ENCODE data around the gene S100A1. TPM values are rescaled to one million over a fixed set of nuclear protein-coding genes. Genes with fewer than 3 reads are reported as not detected.

S100A1 gene
- total and polyA plus RNA-seq, 2 of the 13 experiments (the other 11 are each of a cell fraction or from before 2014, with no cell fraction given): 120 to 251 TPM

- TF ChIP-seq, protein P1, sequence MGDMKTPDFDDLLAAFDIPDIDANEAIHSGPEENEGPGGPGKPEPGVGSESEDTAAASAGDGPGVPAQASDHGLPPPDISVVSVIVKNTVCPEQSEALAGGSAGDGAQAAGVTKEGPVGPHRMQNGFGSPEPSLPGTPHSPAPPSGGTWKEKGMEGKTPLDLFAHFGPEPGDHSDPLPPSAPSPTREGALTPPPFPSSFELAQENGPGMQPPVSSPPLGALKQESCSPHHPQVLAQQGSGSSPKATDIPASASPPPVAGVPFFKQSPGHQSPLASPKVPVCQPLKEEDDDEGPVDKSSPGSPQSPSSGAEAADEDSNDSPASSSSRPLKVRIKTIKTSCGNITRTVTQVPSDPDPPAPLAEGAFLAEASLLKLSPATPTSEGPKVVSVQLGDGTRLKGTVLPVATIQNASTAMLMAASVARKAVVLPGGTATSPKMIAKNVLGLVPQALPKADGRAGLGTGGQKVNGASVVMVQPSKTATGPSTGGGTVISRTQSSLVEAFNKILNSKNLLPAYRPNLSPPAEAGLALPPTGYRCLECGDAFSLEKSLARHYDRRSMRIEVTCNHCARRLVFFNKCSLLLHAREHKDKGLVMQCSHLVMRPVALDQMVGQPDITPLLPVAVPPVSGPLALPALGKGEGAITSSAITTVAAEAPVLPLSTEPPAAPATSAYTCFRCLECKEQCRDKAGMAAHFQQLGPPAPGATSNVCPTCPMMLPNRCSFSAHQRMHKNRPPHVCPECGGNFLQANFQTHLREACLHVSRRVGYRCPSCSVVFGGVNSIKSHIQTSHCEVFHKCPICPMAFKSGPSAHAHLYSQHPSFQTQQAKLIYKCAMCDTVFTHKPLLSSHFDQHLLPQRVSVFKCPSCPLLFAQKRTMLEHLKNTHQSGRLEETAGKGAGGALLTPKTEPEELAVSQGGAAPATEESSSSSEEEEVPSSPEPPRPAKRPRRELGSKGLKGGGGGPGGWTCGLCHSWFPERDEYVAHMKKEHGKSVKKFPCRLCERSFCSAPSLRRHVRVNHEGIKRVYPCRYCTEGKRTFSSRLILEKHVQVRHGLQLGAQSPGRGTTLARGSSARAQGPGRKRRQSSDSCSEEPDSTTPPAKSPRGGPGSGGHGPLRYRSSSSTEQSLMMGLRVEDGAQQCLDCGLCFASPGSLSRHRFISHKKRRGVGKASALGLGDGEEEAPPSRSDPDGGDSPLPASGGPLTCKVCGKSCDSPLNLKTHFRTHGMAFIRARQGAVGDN (CRISPR knock-in tag; IDR thresholded peaks at IDR 0.05): peak; percentile 92
- peak; percentile 51; the same call in 1 of the 2 replicates for TF ChIP-seq HINFP (CRISPR knock-in tag; IDR thresholded peaks at IDR 0.05; ENCODE audit: low read depth)
- TF ChIP-seq GTF3A (CRISPR knock-in tag; conservative IDR thresholded peaks at IDR 0.05): 0 out of 2 replicates have a peak, but pooled peaks have one; percentile 33
- peak; percentile 70; the same call in 1 of the 2 replicates for TF ChIP-seq NCOR1 (IDR thresholded peaks at IDR 0.05; ENCODE audit: borderline replicate concordance, low read length)
- TF ChIP-seq KLF9 (CRISPR knock-in tag; IDR thresholded peaks at IDR 0.05; ENCODE audit: low read depth): no peak
- no peak for TF ChIP-seq IKZF4 (CRISPR knock-in tag; IDR thresholded peaks at IDR 0.05; ENCODE audit: borderline replicate concordance, low read depth, not compliant biosample characterization)
- no peak for TF ChIP-seq CHD2 (IDR thresholded peaks at IDR 0.05; ENCODE audit: low read depth, low read length)
- no peak for TF ChIP-seq GATA4 (IDR thresholded peaks at IDR 0.05; ENCODE audit: borderline replicate concordance, low read depth)
- no peak; the same call in 1 of the 2 replicates for TF ChIP-seq ZNF775 (CRISPR knock-in tag; IDR thresholded peaks at IDR 0.05; ENCODE audit: borderline replicate concordance)
- peak; percentile 59; the same call in 1 of the 2 replicates for TF ChIP-seq ARNTL (CRISPR knock-in tag; IDR thresholded peaks at IDR 0.05)
- no peak; the same call in 1 of the 2 replicates for TF ChIP-seq JUNB (CRISPR knock-in tag; IDR thresholded peaks at IDR 0.05; ENCODE audit: borderline replicate concordance)
- 0 out of 2 replicates have a peak, but pooled peaks have one; percentile 59 for TF ChIP-seq AHR (CRISPR knock-in tag; IDR thresholded peaks at IDR 0.05)
- no peak for TF ChIP-seq ZNF878 (CRISPR knock-in tag; IDR thresholded peaks at IDR 0.05)
- TF ChIP-seq POLR2A (IDR thresholded peaks at IDR 0.05; ENCODE audit: insufficient read depth in 1 of 2, low read depth in 2 of 2, low read length in 2 of 2): peak; percentile 82 to 91
- no peak for TF ChIP-seq HNRNPK (IDR thresholded peaks at IDR 0.05; ENCODE audit: low read depth, low read length, poor library complexity, severe bottlenecking)
- peak; percentile 7; the same call in 1 of the 2 replicates for TF ChIP-seq RFX1 (IDR thresholded peaks at IDR 0.05)
- TF ChIP-seq, protein P2, sequence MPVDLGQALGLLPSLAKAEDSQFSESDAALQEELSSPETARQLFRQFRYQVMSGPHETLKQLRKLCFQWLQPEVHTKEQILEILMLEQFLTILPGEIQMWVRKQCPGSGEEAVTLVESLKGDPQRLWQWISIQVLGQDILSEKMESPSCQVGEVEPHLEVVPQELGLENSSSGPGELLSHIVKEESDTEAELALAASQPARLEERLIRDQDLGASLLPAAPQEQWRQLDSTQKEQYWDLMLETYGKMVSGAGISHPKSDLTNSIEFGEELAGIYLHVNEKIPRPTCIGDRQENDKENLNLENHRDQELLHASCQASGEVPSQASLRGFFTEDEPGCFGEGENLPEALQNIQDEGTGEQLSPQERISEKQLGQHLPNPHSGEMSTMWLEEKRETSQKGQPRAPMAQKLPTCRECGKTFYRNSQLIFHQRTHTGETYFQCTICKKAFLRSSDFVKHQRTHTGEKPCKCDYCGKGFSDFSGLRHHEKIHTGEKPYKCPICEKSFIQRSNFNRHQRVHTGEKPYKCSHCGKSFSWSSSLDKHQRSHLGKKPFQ (CRISPR knock-in tag; IDR thresholded peaks at IDR 0.05; ENCODE audit: insufficient replicate concordance): peak; percentile 85
- TF ChIP-seq GABPA (IDR thresholded peaks at IDR 0.05; ENCODE audit: low read depth, low read length): no peak
- peak; percentile 69 for TF ChIP-seq GABPA (CRISPR knock-in tag; IDR thresholded peaks at IDR 0.05; ENCODE audit: low read depth)
- no peak; the same call in 1 of the 2 replicates for TF ChIP-seq ZNF547 (CRISPR knock-in tag; IDR thresholded peaks at IDR 0.05)
- TF ChIP-seq ZNF24 (IDR thresholded peaks at IDR 0.05): no peak
- TF ChIP-seq SKI (IDR thresholded peaks at IDR 0.05; ENCODE audit: partially characterized antibody): peak; percentile 42
- TF ChIP-seq PCBP1 (IDR thresholded peaks at IDR 0.05; ENCODE audit: borderline replicate concordance, low read depth, low read length): 0 out of 2 replicates have a peak, but pooled peaks have one; percentile 48
Observed at GRCh38 chr1:153608742-153609584, 19.3 kb upstream of the S100A1 start (continued).
